Mesenchymal stem cell (in vitro differentiated cells and primary cell): Measurements from ENCODE around the gene MTHFD2L.
"Not testable (repeated sequence)": the region's sequence is repeated elsewhere in the genome, so short reads cannot be mapped to it uniquely, and the experiment has no call there.

ENCODE experiments used
- DNase-seq: peaks from one replicate; pipeline ENCODE4 v3.0.0-alpha.2; 2013
- H2AFZ ChIP-seq: one replicate; pipeline ENCODE4 v1.6.1; 2013; ENCODE audit warnings: low read depth, mild to moderate bottlenecking, control low read depth, inconsistent platforms, low read length, moderate library complexity
- H2AK5ac ChIP-seq: 2 replicates; pipeline ENCODE4 v1.6.1; 2013; ENCODE audit warnings: low read length, moderate library complexity, mild to moderate bottlenecking, inconsistent platforms; ENCODE audit not compliant: severe bottlenecking
- H2BK120ac ChIP-seq: one replicate; pipeline ENCODE4 v1.6.1; 2013; ENCODE audit warnings: low read depth, mild to moderate bottlenecking, inconsistent platforms, low read length, moderate library complexity
- H2BK12ac ChIP-seq, 2 experiments: one replicate each; pipeline ENCODE4 v1.6.1; 2013; ENCODE audit warnings: inconsistent platforms in 2 of 2, low read length in 2 of 2, mild to moderate bottlenecking in 2 of 2, moderate library complexity in 2 of 2, control low read depth in 1 of 2
- H2BK15ac ChIP-seq: one replicate; pipeline ENCODE4 v1.6.1; 2013; ENCODE audit warnings: mild to moderate bottlenecking, low read depth, inconsistent platforms; ENCODE audit not compliant: poor library complexity, severe bottlenecking
- H2BK5ac ChIP-seq: 2 replicates; pipeline ENCODE4 v1.6.1; 2013; ENCODE audit warnings: low read depth, mild to moderate bottlenecking, low read length, control low read depth, inconsistent platforms; ENCODE audit not compliant: poor library complexity, severe bottlenecking
- H3K14ac ChIP-seq, 2 experiments: one replicate each; pipeline ENCODE4 v1.6.1; 2013; ENCODE audit warnings: inconsistent platforms in 2 of 2, low read length in 2 of 2, control low read depth in 1 of 2, mild to moderate bottlenecking in 1 of 2, moderate library complexity in 1 of 2
- H3K18ac ChIP-seq, 2 experiments: one replicate each; pipeline ENCODE4 v1.6.1; 2013; ENCODE audit warnings: inconsistent platforms in 2 of 2, low read length in 2 of 2, control low read depth in 1 of 2, low read depth in 1 of 2, mild to moderate bottlenecking in 1 of 2
- H3K23ac ChIP-seq, 2 experiments: one replicate each; pipeline ENCODE4 v1.6.1; 2013; ENCODE audit warnings: inconsistent platforms in 2 of 2, low read length in 2 of 2, mild to moderate bottlenecking in 2 of 2, moderate library complexity in 2 of 2, control low read depth in 1 of 2
- H3K27ac ChIP-seq: 2 replicates; pipeline ENCODE4 v1.5.1; 2013; ENCODE audit warnings: mild to moderate bottlenecking, moderate library complexity, low read length, control low read depth, inconsistent platforms; ENCODE audit not compliant: poor library complexity, severe bottlenecking
- H3K27me3 ChIP-seq, 2 experiments: 2 replicates each; pipeline versions ENCODE4 v1.6.1 to v1.7.0; 2013; ENCODE audit warnings: low read length in 2 of 2, mild to moderate bottlenecking in 2 of 2, moderate library complexity in 2 of 2, control low read depth in 1 of 2, inconsistent platforms in 1 of 2; ENCODE audit not compliant: control insufficient read depth in 1 of 2, insufficient read depth in 1 of 2
- H3K36me3 ChIP-seq, 2 experiments: 2 replicates each; pipeline versions ENCODE4 v1.6.1 to v1.7.0; 2013; ENCODE audit warnings: low read length in 2 of 2, control low read depth in 1 of 2, inconsistent platforms in 1 of 2, low read depth in 1 of 2, mild to moderate bottlenecking in 1 of 2; ENCODE audit not compliant: insufficient read depth in 2 of 2, control insufficient read depth in 1 of 2
- H3K4ac ChIP-seq, 2 experiments: one replicate each; pipeline ENCODE4 v1.6.1; 2013; ENCODE audit warnings: inconsistent platforms in 2 of 2, low read length in 2 of 2, mild to moderate bottlenecking in 2 of 2, moderate library complexity in 2 of 2, control low read depth in 1 of 2, low read depth in 1 of 2
- H3K4me1 ChIP-seq: 2 replicates; pipeline ENCODE4 v1.6.1; 2013; ENCODE audit warnings: low read depth, low read length, control low read depth; ENCODE audit not compliant: control insufficient read depth, insufficient read depth
- H3K4me2 ChIP-seq: 2 replicates; pipeline ENCODE4 v1.6.1; 2013; ENCODE audit warnings: low read length, mild to moderate bottlenecking, inconsistent platforms; ENCODE audit not compliant: poor library complexity, severe bottlenecking
- H3K4me3 ChIP-seq, 2 experiments: 2 replicates each; pipeline versions ENCODE4 v1.5.1 to v1.7.0; 2013; ENCODE audit warnings: low read length in 2 of 2, mild to moderate bottlenecking in 2 of 2, control low read depth in 1 of 2, low read depth in 1 of 2; ENCODE audit not compliant: insufficient read depth in 1 of 2
- H3K79me1 ChIP-seq: replicated peaks from 2 replicates; pipeline ENCODE4 v1.6.1; 2013; ENCODE audit warnings: mild to moderate bottlenecking, control low read depth, low read length, inconsistent platforms; ENCODE audit not compliant: poor library complexity, severe bottlenecking
- H3K9ac ChIP-seq: 2 replicates; pipeline ENCODE4 v1.7.0; 2013; ENCODE audit warnings: mild to moderate bottlenecking, low read length, moderate library complexity
- H3K9me3 ChIP-seq: 2 replicates; pipeline ENCODE4 v1.7.0; 2013; ENCODE audit warnings: mild to moderate bottlenecking, low read length; ENCODE audit not compliant: control insufficient read depth
- H4K8ac ChIP-seq: one replicate; pipeline ENCODE4 v1.6.1; 2013; ENCODE audit warnings: inconsistent platforms, mild to moderate bottlenecking, low read length, moderate library complexity
- H4K91ac ChIP-seq: one replicate; pipeline ENCODE4 v1.6.1; 2013; ENCODE audit warnings: mild to moderate bottlenecking, low read length, inconsistent platforms
- WGBS: methylation state at CpG from one replicate; pipeline ENCODE4 v1.1.7; 2013; ENCODE audit warnings: mixed read lengths; 5-methylcytosine and 5-hydroxymethylcytosine counted together

MTHFD2L gene

GRCh38 chr4:74127745-74128144 is 30.2 kb upstream of the MTHFD2L start:
- Histone ChIP-seq H3K4me3 (no peak overlapping the region), H3K4ac (no peak overlapping the region), H3K9ac (no peak overlapping the region), H3K9me3 (peaks cover 7% of the 10 kb centered on the region), H3K4me2 (no peak overlapping the region), H2BK5ac (no peak overlapping the region), H3K27me3 (no peaks in the 10 kb centered on the region), H2AK5ac (no peak overlapping the region), H3K18ac (no peak overlapping the region), H4K91ac (no peak overlapping the region), H3K79me1 (no peaks in the 10 kb centered on the region), H2AFZ (no peak overlapping the region), H3K36me3 (no peaks in the 10 kb centered on the region), H2BK120ac (no peak overlapping the region), H4K8ac (no peak overlapping the region), H3K4me1 (no peaks in the 10 kb centered on the region), H2BK15ac (no peak overlapping the region), H3K27ac (no peak overlapping the region), H3K14ac (no peak overlapping the region), H3K23ac (no peak overlapping the region), H2BK12ac (no peak overlapping the region)
- WGBS, result 100% methylated on average over 2 of the region's 4 CpGs
- DNase-seq, result no peak

DNA sequence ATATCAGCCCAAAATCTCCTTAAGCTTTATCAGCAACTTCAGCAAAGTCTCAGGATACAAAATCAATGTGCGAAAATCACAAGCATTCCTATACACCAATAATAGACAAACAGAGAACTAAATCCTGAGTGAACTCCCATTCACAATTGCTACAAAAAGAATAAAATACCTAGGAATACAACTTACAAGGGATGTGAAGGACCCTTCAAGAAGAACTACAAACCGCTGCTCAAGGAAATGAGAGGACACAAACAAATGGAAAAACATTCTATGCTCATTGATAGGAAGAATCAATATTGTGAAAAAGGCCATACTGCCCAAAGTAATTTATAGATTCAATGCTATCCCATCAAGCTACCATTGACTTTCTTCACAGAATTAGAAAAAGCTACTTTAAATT is 27.1 kb upstream of the MTHFD2L start:
- H3K23ac ChIP-seq, H3K9ac ChIP-seq, H2AFZ ChIP-seq, H2BK12ac ChIP-seq, DNase-seq, H3K4ac ChIP-seq, H3K9me3 ChIP-seq, H3K27ac ChIP-seq, H3K18ac ChIP-seq, H3K4me2 ChIP-seq, H2BK5ac ChIP-seq, H3K27me3 ChIP-seq, H3K4me1 ChIP-seq, H3K36me3 ChIP-seq, H3K79me1 ChIP-seq, H3K4me3 ChIP-seq, H2BK15ac ChIP-seq, H2BK120ac ChIP-seq, H4K8ac ChIP-seq, H3K14ac ChIP-seq, H2AK5ac ChIP-seq, H4K91ac ChIP-seq: not testable (repeated sequence)
- 96% methylated on average over 1 of the region's 2 CpGs for WGBS

DNA sequence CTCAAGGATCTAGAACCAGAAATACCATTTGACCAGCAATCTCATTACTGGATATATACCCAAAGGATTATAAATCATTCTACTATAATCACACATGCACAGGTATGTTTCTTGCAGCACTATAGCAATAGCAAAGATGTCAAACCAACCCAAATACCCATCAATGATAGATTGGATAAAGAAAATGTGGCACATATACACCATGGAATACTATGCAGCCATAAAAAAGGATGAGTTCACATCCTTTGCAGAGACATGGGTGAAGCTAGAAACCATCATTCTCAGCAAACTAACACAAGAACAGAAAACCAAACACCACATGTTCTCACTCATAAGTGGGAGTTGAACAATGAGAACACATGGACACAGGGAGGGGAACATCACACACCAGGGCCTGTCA is 25.7 kb upstream of the MTHFD2L start:
- not testable (repeated sequence) for H3K4ac ChIP-seq, H2AK5ac ChIP-seq, H2BK15ac ChIP-seq, H3K27me3 ChIP-seq, H2AFZ ChIP-seq, H3K4me1 ChIP-seq, H3K23ac ChIP-seq, H3K9ac ChIP-seq, H2BK12ac ChIP-seq, H2BK5ac ChIP-seq, H3K27ac ChIP-seq, H3K18ac ChIP-seq, H3K79me1 ChIP-seq, H4K8ac ChIP-seq, H3K14ac ChIP-seq, H3K4me2 ChIP-seq, DNase-seq, H3K4me3 ChIP-seq, H3K36me3 ChIP-seq, H2BK120ac ChIP-seq, H4K91ac ChIP-seq, H3K9me3 ChIP-seq

DNA sequence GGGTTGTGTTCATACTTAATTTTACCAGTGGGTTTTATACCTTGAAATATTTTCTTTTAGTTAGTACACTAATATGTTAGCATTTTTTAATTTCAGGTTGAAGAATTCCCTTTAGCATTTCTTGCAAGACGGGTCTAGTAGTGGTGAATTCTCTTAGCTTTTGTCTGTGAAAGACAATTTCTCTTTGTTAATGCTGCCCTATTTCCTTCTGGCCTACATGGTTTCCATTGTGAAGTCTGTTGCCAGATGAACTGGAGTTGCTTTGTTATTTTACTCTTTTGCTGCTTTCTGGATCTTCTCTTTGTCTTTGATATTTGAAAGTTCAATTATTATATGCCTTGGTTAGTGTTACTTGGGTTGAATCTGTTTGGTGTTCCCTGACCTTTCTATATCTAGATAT is 25.0 kb upstream of the MTHFD2L start:
- DNase-seq, result no peak
- Histone ChIP-seq H3K4ac (no peak overlapping the region), H3K23ac (no peak overlapping the region), H4K91ac (no peak overlapping the region), H3K79me1 (no peaks in the 10 kb centered on the region), H2AK5ac (no peak overlapping the region), H4K8ac (no peak overlapping the region), H2BK120ac (no peak overlapping the region), H3K27ac (no peak overlapping the region), H2BK5ac (no peak overlapping the region), H2BK15ac (no peak overlapping the region), H3K36me3 (no peaks in the 10 kb centered on the region), H3K18ac (no peak overlapping the region), H3K9me3 (peaks cover 10% of the 10 kb centered on the region), H3K14ac (no peak overlapping the region), H2BK12ac (no peak overlapping the region), H3K4me3 (no peak overlapping the region), H2AFZ (no peak overlapping the region), H3K9ac (no peak overlapping the region), H3K4me1 (no peaks in the 10 kb centered on the region), H3K4me2 (no peak overlapping the region), H3K27me3 (no peaks in the 10 kb centered on the region)
- 100% methylated on average over 1 of the region's 1 CpG for WGBS
